ENCODE results near the gene HIF3A.

Gene HIF3A

GRCh38 chr19:46337487-46337886 is 40.6 kb downstream of the HIF3A start:
- no peak for TF ChIP-seq CTCF (IDR thresholded peaks at IDR 0.05; ENCODE audit: extremely low read depth, missing control alignments)
- DNase-seq (ENCODE audit: low spot score) = no peak

- no peak for DNase-seq (ENCODE audit: low spot score)
- no peak for TF ChIP-seq CTCF (IDR thresholded peaks at IDR 0.05; ENCODE audit: extremely low read depth, missing control alignments)
These were observed 42.6 kb downstream of the HIF3A start for GRCh38 chr19:46339446-46339845.

- TF ChIP-seq CTCF (IDR thresholded peaks at IDR 0.05; ENCODE audit: extremely low read depth, missing control alignments) = no peak
- DNase-seq (ENCODE audit: low spot score) = no peak
These were observed 43.3 kb downstream of the HIF3A start for GRCh38 chr19:46340051-46340659.

GRCh38 chr19:46341937-46342336 is 45.1 kb downstream of the HIF3A start:
- no peak for DNase-seq (ENCODE audit: low spot score)
- TF ChIP-seq CTCF (IDR thresholded peaks at IDR 0.05; ENCODE audit: extremely low read depth, missing control alignments) = no peak

GRCh38 chr19:46344363-46344762 is 47.5 kb downstream of the HIF3A start:
- no peak for TF ChIP-seq CTCF (IDR thresholded peaks at IDR 0.05; ENCODE audit: extremely low read depth, missing control alignments)
- no peak for DNase-seq (ENCODE audit: low spot score)

GRCh38 chr19:46345157-46345556 is 48.3 kb downstream of the HIF3A start:
- no peak for DNase-seq (ENCODE audit: low spot score)
- no peak for TF ChIP-seq CTCF (IDR thresholded peaks at IDR 0.05; ENCODE audit: extremely low read depth, missing control alignments)

GRCh38 chr19:46346821-46347571 is 50.2 kb downstream of the HIF3A start, which contains the start of gene PPP5C:
TSS of gene PPP5C (plus strand) at chr19:46347087. CDS start at chr19:46347097, 10 bp downstream.
- TF ChIP-seq CTCF (IDR thresholded peaks at IDR 0.05; ENCODE audit: extremely low read depth, missing control alignments) = peak; percentile 96
- DNase-seq (ENCODE audit: low spot score) = peak; percentile 95

All from GM20000 (cell line).